ENCODE results near the gene RTF2.
"Not testable (repeated sequence)": the region's sequence is repeated elsewhere in the genome, so short reads cannot be mapped to it uniquely, and the experiment has no call there.

Gene RTF2

GRCh38 chr20:56552911-56553629 lies 84.6 kb downstream of the RTF2 start:
- DNase-seq (ENCODE audit: low spot score) = no peak

GRCh38 chr20:56554869-56555268 lies 86.4 kb downstream of the RTF2 start:
- DNase-seq (ENCODE audit: low spot score) = no peak

- no peak for DNase-seq (ENCODE audit: low spot score)
Measured at GRCh38 chr20:56558968-56559367, 90.5 kb downstream of the RTF2 start.

- DNase-seq (ENCODE audit: low spot score) = not testable (repeated sequence)
Measured at GRCh38 chr20:56564526-56564925, 96.1 kb downstream of the RTF2 start.

- no peak for DNase-seq (ENCODE audit: low spot score)
Measured at GRCh38 chr20:56565511-56565910, 97.1 kb downstream of the RTF2 start.

GRCh38 chr20:56566621-56567020 lies 98.2 kb downstream of the RTF2 start:
- DNase-seq (ENCODE audit: low spot score) = no peak

Data from left forelimb (tissue), 1 donor.